SH-SY5Y (cell line): Measurements from ENCODE around the gene P2RY11.

Source experiments
- GATA2 ChIP-seq: IDR thresholded peaks from 2 replicates; pipeline ENCODE4 v1.6.1; 2011; ENCODE audit warnings: mild to moderate bottlenecking, low read depth, low read length
- GATA3 ChIP-seq: IDR thresholded peaks from 2 replicates; pipeline ENCODE4 v1.6.1; 2011; ENCODE audit warnings: low read depth, mild to moderate bottlenecking, low read length, moderate library complexity

GRCh38 chr19:10104665-10105508 lies 6.6 kb upstream of the P2RY11 start:
- no peak for TF ChIP-seq GATA3
- no peak for TF ChIP-seq GATA2
